C4-2B (cell line): ENCODE results near the gene RORC.
"Not testable (repeated sequence)": the region's sequence is repeated elsewhere in the genome, so short reads cannot be mapped to it uniquely, and the experiment has no call there.

Source experiments
- ZFX ChIP-seq: fragments of 450-650 bp; IDR thresholded peaks from 2 replicates; pipeline ENCODE4 v1.6.1; 2017
- TF ChIP-seq, protein P1 (sequence below): fragments of 450-650 bp; conservative IDR thresholded peaks from 2 replicates; pipeline ENCODE4 v1.5.1; 2017; ENCODE audit warnings: mild to moderate bottlenecking

DNA sequence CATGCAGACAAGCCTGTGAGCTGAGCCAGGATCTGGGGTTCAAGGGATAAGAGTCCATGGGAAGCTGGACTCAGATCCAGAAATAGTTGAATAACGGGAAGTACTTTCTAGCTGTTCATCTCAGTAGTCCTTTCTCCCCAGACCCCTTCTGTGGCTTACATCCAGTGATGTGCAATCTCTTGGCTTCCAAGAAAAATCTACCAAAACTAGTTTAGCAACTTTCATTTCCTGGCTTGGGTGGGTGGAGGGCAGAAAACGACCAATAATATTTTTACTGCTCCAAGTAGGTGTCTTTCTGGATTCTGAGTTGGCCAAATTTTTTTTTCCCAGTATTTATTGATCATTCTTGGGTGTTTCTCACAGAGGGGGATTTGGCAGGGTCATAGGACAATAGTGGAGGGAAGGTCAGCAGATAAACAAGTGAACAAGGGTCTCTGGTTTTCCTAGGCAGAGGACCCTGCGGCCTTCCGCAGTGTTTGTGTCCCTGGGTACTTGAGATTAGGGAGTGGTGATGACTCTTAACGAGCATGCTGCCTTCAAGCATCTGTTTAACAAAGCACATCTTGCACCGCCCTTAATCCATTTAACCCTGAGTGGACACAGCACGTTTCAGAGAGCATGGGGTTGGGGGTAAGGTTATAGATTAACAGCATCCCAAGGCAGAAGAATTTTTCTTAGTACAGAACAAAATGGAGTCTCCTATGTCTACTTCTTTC, 63.1 kb downstream of the RORC start:
- TF ChIP-seq, protein P1, sequence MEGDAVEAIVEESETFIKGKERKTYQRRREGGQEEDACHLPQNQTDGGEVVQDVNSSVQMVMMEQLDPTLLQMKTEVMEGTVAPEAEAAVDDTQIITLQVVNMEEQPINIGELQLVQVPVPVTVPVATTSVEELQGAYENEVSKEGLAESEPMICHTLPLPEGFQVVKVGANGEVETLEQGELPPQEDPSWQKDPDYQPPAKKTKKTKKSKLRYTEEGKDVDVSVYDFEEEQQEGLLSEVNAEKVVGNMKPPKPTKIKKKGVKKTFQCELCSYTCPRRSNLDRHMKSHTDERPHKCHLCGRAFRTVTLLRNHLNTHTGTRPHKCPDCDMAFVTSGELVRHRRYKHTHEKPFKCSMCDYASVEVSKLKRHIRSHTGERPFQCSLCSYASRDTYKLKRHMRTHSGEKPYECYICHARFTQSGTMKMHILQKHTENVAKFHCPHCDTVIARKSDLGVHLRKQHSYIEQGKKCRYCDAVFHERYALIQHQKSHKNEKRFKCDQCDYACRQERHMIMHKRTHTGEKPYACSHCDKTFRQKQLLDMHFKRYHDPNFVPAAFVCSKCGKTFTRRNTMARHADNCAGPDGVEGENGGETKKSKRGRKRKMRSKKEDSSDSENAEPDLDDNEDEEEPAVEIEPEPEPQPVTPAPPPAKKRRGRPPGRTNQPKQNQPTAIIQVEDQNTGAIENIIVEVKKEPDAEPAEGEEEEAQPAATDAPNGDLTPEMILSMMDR = not testable (repeated sequence)
- TF ChIP-seq ZFX = not testable (repeated sequence)
